Activated CD8-positive, alpha-beta memory T cell treated with anti-CD3 and anti-CD28 coated beads, Interleukin-2, amount 50 U/mL, for 4 hours (primary cell): ENCODE measurements around the gene ZNF507.
A peak's percentile ranks its signal among the peaks of the same experiment; 100 is the strongest.
"Not testable (repeated sequence)": the region's sequence is repeated elsewhere in the genome, so short reads cannot be mapped to it uniquely, and the experiment has no call there.

Source experiments
- DNase-seq: peaks from one replicate; pipeline ENCODE4 v3.0.0-alpha.2; 2020

Gene ZNF507

GRCh38 chr19:32372726-32373517 lies 27.5 kb downstream of the ZNF507 start:
- no peak for DNase-seq

- no peak for DNase-seq
These were observed 28.3 kb downstream of the ZNF507 start for GRCh38 chr19:32373585-32374295.

- DNase-seq, result not testable (repeated sequence)
These were observed 29.0 kb downstream of the ZNF507 start for GRCh38 chr19:32374362-32374761.

DNA sequence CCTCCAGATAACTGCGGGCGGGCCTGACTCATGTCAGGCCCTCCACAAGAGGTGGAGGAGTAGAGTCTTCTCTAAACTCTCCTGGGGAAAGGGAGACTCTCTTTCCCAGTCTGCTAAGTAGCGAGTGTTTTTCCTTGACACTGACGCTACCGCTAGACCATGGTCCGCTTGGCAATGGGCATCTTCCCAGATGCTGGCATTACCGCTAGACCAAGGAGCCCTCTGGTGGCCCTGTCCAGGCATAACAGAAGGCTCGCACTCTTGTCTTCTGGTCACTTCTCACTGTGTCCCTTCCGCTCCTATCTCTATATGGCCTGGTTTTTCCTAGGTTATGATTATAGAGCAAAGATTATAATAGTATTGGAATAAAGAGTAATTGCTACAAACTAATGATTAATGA lies 31.7 kb downstream of the ZNF507 start:
- DNase-seq, result not testable (repeated sequence)

- DNase-seq, result no peak
These were observed 34.9 kb downstream of the ZNF507 start for GRCh38 chr19:32380269-32380668.

GRCh38 chr19:32387701-32388392 lies 42.4 kb downstream of the ZNF507 start:
- no peak for DNase-seq

- no peak for DNase-seq
These were observed 43.0 kb downstream of the ZNF507 start for GRCh38 chr19:32388393-32388855.

DNA sequence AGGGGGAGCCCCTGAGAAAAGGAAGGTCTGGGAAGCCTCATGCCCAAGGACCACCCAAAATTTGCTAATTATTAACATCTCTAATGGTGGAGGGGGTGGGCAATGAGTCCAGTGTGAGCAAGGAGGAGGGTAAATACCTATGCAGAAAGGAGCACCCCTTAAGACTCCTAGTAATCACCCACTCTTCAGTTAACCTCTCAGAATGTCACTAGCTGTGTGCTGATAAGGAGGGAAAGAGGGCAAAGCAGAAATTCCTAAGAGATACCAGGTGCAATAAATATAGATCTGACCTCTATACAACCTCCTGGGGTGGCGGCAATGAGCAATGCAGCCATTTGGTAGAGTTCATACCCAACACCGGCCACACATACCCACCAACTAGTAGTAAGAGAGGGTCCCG lies 47.5 kb downstream of the ZNF507 start:
- DNase-seq, result no peak

- DNase-seq, result no peak
These were observed 50.7 kb downstream of the ZNF507 start for GRCh38 chr19:32396046-32396652.

DNA sequence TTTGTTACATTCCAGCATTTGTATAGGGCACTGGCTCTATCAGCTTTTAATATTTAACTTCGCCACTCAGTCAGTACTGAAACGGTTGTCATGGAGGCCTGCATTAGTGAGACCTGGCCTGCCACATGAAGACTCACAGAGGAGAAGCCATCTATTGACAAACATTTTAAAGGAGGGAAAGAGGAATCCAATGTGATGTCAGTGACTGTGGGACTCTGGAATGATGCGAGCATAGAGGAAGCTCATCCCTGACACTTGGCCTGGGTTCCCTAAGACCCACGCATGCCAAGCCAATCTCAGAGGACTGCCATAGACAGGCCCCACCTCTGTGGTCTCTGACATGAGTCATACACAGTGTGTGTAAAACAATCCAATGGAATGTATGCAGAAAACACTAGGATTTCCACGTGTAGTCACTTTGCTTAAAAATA lies 52.3 kb downstream of the ZNF507 start:
- DNase-seq, result no peak

DNA sequence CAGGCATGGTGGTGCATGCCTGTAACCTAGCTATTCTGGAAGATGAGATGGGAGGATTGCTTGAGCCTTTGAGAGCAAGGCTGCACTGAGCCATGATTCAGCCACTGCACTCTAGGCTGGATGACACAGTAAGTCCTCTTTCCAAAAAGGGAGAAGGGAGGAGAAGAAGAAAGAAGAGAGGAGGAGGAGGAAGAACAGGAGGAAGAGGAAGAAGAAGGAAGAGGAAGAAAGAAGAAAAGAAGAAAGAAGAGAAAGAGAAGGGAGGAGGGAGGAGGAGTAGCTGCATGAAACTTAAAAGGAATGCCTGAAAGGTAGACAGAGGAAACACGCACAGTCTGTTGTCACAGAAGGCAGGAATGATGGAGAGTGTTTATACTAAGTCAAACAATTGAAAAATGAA lies 56.6 kb downstream of the ZNF507 start:
- no peak for DNase-seq

DNA sequence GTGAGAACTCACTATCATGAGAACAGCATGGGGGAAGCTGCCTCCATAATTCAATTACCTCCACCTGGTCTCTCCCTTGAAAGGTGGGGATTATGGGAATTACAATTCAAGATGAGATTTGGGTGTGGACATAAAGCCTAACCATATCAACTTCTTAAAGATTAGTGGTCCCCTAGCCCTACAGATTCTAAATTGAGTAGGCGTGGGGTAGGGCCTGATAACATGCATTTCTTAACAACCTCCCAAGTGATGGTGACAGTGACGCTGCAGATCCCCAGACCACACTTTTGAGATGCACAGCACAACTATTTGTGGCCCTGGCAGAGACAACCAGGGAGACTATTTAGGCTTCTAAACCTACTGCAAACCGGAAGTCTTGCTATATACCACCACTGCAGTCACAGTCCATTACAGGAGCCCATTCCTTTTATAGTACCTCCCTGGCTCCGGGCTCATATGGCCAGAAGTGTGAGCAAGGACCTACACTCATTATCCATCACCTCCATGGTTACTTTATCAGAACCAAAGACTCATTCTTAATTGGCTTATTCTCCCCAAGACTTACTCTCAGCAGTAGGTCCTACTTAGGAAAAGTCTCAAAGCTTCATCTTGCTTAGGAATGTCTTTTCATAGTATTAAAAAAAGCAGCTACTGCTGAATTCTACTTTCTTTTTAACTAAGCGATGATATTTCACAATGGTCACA lies 58.0 kb downstream of the ZNF507 start:
- no peak for DNase-seq

DNA sequence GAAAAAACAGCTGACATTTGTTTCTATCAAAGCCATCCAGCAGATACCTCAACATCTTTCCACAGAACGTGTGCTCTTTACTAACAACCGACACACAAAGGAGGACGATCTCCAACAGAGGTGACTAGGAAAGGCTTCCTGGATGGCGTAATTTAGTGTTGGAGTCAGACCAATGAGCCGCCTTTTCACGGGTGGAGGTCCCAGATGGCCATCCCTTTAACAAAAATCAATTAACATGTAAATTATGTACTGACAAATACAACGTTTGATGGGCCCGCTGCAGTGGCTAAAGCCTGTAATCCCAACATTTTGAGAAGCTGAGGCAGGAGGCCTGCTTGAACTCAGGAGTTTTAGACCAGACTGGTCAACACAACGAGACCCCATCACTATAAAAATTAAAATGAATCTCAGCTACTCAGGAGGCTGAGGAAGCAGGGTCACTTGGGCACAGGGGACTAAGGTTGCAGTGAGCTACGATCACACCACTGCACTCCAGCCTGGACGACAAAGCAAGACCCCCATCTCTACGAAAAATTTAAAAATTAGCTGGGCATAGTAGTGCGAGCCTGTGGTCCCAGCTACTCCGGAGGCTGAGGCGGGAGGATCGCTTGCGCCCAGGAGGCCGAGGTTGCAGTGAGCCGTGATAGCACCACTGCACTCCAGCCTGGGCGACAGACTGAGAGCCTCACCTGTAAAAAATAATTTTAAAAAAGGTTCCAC lies 59.0 kb downstream of the ZNF507 start:
- DNase-seq, result no peak

GRCh38 chr19:32404933-32405430 lies 59.6 kb downstream of the ZNF507 start:
- no peak for DNase-seq

DNA sequence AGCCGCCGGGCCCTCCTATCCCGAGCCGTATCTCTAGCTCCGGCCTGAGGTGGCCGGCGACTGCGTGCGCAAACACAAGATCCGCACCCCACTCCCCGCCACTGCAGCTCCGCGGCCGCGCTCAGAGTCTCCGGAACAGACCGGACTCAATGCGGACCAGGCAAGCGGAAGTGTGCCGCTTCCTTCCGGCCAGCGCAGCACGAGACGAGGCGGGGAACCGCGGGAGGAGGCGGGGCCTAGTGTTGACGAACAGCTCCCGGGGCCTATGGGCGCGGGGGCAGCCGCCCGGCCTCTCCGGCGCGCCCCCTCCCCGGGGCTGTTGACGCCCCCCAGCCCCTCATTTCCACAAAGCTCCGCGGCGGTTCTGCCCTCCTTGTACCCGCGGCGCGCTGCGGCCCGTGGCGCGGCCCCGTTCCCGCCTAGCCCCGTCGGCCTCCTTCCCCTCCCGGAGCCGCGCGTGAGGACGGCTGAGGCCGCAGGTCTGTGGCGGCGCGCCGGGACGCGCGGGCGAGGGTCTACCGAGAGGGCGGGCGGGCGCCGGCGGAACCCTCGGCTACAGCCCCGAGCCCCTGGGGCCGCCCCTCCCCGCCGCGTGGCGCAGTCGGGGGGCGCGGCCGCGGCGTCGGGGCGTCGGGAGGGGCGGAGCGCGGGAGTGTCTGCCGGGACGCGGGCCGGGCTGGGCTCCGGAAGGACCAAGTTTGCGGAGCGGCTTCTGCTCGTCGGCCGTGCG lies 60.2 kb downstream of the ZNF507 start, which contains the start of gene DPY19L3:
Gene DPY19L3, plus strand, starts transcription at position 340 of the 730 bp plus-strand sequence. CDS start 2,484 bp downstream, outside the sequence.
- DNase-seq, result peak; percentile 91

GRCh38 chr19:32406161-32407003 lies 61.0 kb downstream of the ZNF507 start:
- DNase-seq, result no peak

DNA sequence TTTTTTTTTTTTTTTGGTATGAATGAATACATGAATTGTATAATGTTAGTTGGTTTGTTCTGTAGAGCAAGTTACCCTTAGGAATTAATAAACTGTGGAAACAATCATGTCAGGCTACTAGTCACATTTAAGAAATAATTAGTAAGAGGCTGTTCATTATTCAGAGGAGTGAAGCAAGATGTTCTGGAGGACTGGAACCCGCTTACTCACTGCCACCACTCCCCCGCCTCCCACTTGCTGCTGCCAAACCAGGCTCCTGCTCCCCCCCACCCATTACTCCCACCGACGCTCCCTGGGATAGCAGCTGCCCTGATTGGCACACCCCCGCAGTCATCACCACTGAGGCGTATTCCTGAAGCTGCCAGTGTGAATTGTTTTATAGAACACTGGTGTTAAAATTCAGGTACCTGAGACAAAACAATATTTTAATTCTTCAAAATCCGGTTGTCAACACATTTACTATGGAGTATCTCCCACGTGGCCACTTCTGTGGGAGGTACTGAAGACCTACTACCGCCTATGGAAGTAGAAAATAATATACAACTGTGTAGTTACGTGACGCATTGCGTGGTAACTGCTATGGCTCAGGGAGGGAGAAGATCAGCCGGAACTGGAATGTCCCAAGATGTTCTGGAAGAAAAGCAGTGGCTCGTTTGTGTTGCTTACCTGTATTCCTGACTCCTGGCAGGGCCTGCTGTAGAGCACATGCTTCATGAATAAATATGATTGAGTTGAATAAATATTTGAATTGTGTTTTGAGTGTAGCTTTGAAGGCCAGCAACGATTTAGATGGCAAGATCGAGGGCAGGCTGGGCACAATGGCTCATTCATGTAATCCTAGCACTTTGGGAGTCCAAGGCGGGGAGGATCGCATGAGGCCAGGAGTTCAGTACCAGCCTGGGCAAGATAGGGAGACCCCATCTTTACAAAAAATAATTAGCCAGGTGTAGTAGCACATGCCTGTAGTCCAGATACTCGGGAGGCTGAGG lies 61.9 kb downstream of the ZNF507 start:
- DNase-seq, result no peak

GRCh38 chr19:32415246-32415645 lies 69.8 kb downstream of the ZNF507 start:
- no peak for DNase-seq
